ENCODE measurements around the gene MMP15. TPM values are rescaled to one million over a fixed set of nuclear protein-coding genes. Genes with fewer than 3 reads are reported as not detected.

The MMP15 gene
- total and polyA plus RNA-seq, 2 of the 13 experiments (the other 11 are each of a cell fraction or from before 2014, with no cell fraction given), result 35.2 to 44.9 TPM

DNA sequence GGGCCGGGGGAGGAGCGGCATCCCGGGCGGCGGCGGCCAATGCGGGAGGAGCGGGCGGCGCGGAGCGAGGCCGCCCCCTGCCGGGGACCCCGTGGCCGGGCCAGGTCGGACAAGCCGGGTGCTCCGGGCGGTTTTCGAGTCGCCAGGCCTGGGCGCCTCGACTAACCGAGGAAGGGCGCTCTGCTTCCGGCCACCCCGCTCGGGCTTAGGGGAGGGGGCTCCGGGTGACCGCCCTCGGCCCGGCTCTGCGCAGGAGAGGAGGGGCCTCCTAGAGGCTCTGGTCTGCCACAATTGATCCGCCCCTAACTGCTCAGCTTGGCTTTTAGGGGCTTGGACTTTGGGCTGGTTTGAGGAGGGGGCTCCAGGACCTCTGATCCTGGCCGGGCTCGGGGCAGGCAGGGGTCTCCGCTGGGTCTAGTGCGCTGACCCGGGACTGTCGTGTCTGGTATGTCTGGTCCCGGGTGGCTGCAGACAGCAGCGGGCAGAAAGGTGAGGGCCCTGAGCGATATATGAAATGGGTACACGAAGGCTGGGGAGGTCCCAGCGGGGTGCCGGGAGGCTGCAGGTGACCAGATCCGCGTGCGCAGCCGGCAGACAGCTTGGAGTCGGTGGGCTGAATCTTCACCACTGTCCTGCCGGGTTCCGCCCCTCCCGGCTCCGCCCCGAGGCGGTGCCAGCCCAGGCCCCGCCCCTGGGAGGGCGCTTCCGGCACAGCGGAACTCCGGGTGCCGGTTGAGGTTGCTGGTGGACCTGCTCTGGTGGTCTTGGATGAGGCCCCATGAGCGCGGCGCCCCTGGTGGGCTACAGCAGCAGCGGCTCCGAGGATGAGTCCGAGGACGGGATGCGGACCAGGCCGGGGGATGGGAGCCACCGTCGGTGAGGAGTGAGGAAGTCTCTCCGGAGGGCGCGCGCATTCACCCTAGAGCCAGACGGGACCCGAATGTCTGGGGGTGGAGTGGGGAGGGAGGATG is 24.6 kb upstream of the MMP15 start, which contains the start of gene USB1 (continued):
- TF ChIP-seq, protein P1, sequence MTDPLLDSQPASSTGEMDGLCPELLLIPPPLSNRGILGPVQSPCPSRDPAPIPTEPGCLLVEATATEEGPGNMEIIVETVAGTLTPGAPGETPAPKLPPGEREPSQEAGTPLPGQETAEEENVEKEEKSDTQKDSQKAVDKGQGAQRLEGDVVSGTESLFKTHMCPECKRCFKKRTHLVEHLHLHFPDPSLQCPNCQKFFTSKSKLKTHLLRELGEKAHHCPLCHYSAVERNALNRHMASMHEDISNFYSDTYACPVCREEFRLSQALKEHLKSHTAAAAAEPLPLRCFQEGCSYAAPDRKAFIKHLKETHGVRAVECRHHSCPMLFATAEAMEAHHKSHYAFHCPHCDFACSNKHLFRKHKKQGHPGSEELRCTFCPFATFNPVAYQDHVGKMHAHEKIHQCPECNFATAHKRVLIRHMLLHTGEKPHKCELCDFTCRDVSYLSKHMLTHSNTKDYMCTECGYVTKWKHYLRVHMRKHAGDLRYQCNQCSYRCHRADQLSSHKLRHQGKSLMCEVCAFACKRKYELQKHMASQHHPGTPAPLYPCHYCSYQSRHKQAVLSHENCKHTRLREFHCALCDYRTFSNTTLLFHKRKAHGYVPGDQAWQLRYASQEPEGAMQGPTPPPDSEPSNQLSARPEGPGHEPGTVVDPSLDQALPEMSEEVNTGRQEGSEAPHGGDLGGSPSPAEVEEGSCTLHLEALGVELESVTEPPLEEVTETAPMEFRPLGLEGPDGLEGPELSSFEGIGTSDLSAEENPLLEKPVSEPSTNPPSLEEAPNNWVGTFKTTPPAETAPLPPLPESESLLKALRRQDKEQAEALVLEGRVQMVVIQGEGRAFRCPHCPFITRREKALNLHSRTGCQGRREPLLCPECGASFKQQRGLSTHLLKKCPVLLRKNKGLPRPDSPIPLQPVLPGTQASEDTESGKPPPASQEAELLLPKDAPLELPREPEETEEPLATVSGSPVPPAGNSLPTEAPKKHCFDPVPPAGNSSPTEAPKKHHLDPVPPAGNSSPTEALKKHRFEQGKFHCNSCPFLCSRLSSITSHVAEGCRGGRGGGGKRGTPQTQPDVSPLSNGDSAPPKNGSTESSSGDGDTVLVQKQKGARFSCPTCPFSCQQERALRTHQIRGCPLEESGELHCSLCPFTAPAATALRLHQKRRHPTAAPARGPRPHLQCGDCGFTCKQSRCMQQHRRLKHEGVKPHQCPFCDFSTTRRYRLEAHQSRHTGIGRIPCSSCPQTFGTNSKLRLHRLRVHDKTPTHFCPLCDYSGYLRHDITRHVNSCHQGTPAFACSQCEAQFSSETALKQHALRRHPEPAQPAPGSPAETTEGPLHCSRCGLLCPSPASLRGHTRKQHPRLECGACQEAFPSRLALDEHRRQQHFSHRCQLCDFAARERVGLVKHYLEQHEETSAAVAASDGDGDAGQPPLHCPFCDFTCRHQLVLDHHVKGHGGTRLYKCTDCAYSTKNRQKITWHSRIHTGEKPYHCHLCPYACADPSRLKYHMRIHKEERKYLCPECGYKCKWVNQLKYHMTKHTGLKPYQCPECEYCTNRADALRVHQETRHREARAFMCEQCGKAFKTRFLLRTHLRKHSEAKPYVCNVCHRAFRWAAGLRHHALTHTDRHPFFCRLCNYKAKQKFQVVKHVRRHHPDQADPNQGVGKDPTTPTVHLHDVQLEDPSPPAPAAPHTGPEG (CRISPR knock-in tag; IDR thresholded peaks at IDR 0.05), result 0 out of 2 replicates have a peak, but pooled peaks have one; percentile 52
- TF ChIP-seq FOXC1 (CRISPR knock-in tag; IDR thresholded peaks at IDR 0.05; ENCODE audit: borderline replicate concordance) (no peak; the same call in 1 of the 2 replicates), ZNF20 (CRISPR knock-in tag; IDR thresholded peaks at IDR 0.05) (no peak), BRCA1 (CRISPR knock-in tag; IDR thresholded peaks at IDR 0.05) (no peak; the same call in 1 of the 2 replicates), ZNF382 (CRISPR knock-in tag; IDR thresholded peaks at IDR 0.05; ENCODE audit: borderline replicate concordance) (no peak), ARNT2 (CRISPR knock-in tag; IDR thresholded peaks at IDR 0.05; ENCODE audit: low read depth) (peak; percentile 83; the same call in 1 of the 2 replicates), ARID2 (CRISPR knock-in tag; IDR thresholded peaks at IDR 0.05; ENCODE audit: borderline replicate concordance) (0 out of 2 replicates have a peak, but pooled peaks have one; percentile 80), ZNF557 (CRISPR knock-in tag; IDR thresholded peaks at IDR 0.05) (0 out of 2 replicates have a peak, but pooled peaks have one; percentile 18), CBX5 (CRISPR knock-in tag; IDR thresholded peaks at IDR 0.05; ENCODE audit: borderline replicate concordance) (peak; percentile 13; the same call in 1 of the 2 replicates), GTF2F1 (IDR thresholded peaks at IDR 0.05; ENCODE audit: low read length) (no peak), SP2 (CRISPR knock-in tag; IDR thresholded peaks at IDR 0.05) (peak; percentile 66), POLR2G (IDR thresholded peaks at IDR 0.05; ENCODE audit: low read depth, low read length) (peak; percentile 91), SIX4 (CRISPR knock-in tag; IDR thresholded peaks at IDR 0.05) (no peak), MTF1 (CRISPR knock-in tag; IDR thresholded peaks at IDR 0.05) (0 out of 2 replicates have a peak, but pooled peaks have one; percentile 13)
- TF ChIP-seq, protein P2, sequence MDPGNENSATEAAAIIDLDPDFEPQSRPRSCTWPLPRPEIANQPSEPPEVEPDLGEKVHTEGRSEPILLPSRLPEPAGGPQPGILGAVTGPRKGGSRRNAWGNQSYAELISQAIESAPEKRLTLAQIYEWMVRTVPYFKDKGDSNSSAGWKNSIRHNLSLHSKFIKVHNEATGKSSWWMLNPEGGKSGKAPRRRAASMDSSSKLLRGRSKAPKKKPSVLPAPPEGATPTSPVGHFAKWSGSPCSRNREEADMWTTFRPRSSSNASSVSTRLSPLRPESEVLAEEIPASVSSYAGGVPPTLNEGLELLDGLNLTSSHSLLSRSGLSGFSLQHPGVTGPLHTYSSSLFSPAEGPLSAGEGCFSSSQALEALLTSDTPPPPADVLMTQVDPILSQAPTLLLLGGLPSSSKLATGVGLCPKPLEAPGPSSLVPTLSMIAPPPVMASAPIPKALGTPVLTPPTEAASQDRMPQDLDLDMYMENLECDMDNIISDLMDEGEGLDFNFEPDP (CRISPR knock-in tag; conservative IDR thresholded peaks at IDR 0.05), result no peak

Data from HepG2 (cell line).